Limb (tissue), 2 donors: ENCODE measurements around the gene SMG6.
A peak's percentile ranks its signal among the peaks of the same experiment; 100 is the strongest.
"Not testable (repeated sequence)": the region's sequence is repeated elsewhere in the genome, so short reads cannot be mapped to it uniquely, and the experiment has no call there.

Source experiments
- DNase-seq, 2 donors: peaks; one replicate each; pipeline ENCODE4 v3.0.0-alpha.2; 2016; ENCODE audit errors: extremely low spot score in 2 of 2

SMG6 gene

GRCh38 chr17:2263183-2264066 lies 40.2 kb downstream of the SMG6 start:
- peak in 1 of 2 donors; percentile 25 for DNase-seq

GRCh38 chr17:2262135-2262587 lies 41.4 kb downstream of the SMG6 start:
- no peak for DNase-seq

GRCh38 chr17:2259769-2260536 lies 43.6 kb downstream of the SMG6 start:
- DNase-seq: no peak

GRCh38 chr17:2258830-2259229 lies 44.8 kb downstream of the SMG6 start:
- DNase-seq: not testable (repeated sequence)

GRCh38 chr17:2253768-2254406 lies 49.7 kb downstream of the SMG6 start:
- DNase-seq: no peak

GRCh38 chr17:2253362-2253761 lies 50.2 kb downstream of the SMG6 start:
- no peak for DNase-seq

- DNase-seq: no peak
These were observed 52.5 kb downstream of the SMG6 start for GRCh38 chr17:2251098-2251497.

- no peak for DNase-seq
These were observed 53.2 kb downstream of the SMG6 start for GRCh38 chr17:2250140-2251095.

GRCh38 chr17:2247005-2247404 lies 56.6 kb downstream of the SMG6 start:
- DNase-seq: no peak

GRCh38 chr17:2244545-2245525 lies 58.8 kb downstream of the SMG6 start:
- DNase-seq: peak; percentile 82 to 87

GRCh38 chr17:2243953-2244352 lies 59.6 kb downstream of the SMG6 start:
- DNase-seq: no peak

- DNase-seq: no peak
These were observed 61.8 kb downstream of the SMG6 start for GRCh38 chr17:2241823-2242222.

GRCh38 chr17:2240541-2240940 lies 63.0 kb downstream of the SMG6 start:
- no peak for DNase-seq

GRCh38 chr17:2239882-2240430 lies 63.6 kb downstream of the SMG6 start:
- no peak for DNase-seq

- DNase-seq: no peak
These were observed 64.4 kb downstream of the SMG6 start for GRCh38 chr17:2239170-2239551.

- no peak for DNase-seq
These were observed 65.0 kb downstream of the SMG6 start for GRCh38 chr17:2238432-2239169.

- no peak for DNase-seq
These were observed 65.6 kb downstream of the SMG6 start for GRCh38 chr17:2237950-2238349.

- no peak for DNase-seq
These were observed 66.1 kb downstream of the SMG6 start for GRCh38 chr17:2237521-2237921.
